ENCODE data around the gene SLC9A4. TPM values are rescaled to one million over a fixed set of nuclear protein-coding genes. Genes with fewer than 3 reads are reported as not detected.

The SLC9A4 gene
- 0.15 and 0.20 TPM in 2 replicates for total RNA-seq

- intact Hi-C loops (cut with micrococcal nuclease): loop anchor here (1.0 kb wide), 5 partner anchors 47 to 333 kb away; no protein-coding TSS in a partner anchor
These were observed at the start of gene SLC9A4 for GRCh38 chr2:102473020-102473419. Gene SLC9A4 (plus strand): TSS chr2:102473226. CDS start chr2:102473760, 534 bp downstream.

GRCh38 chr2:102423368-102423767 lies 49.7 kb upstream of the SLC9A4 start:
- intact Hi-C loops (cut with micrococcal nuclease): loop anchor here (5.0 kb wide), 1 partner anchor 1116 kb away; the partner anchor contains the start of gene RNF149

- intact Hi-C loops (cut with micrococcal nuclease): loop anchor here (1.0 to 5.0 kb wide), 3 partner anchors 12 to 1117 kb away; partner anchors contain the start of genes MAP4K4 and RNF149
These were observed 48.3 kb upstream of the SLC9A4 start for GRCh38 chr2:102424754-102425153.

- intact Hi-C loops (cut with micrococcal nuclease): loop anchor here (1.0 to 5.0 kb wide), 3 partner anchors 7 to 728 kb away; partner anchors contain the start of gene MAP4K4
These were observed 47.4 kb upstream of the SLC9A4 start for GRCh38 chr2:102425441-102426132.

GRCh38 chr2:102427249-102427648 lies 45.8 kb upstream of the SLC9A4 start:
- intact Hi-C loops (cut with micrococcal nuclease): loop anchor here (5.0 kb wide), 1 partner anchor 730 kb away; the partner anchor contains the start of gene MAP4K4

GRCh38 chr2:102428573-102428972 lies 44.5 kb upstream of the SLC9A4 start:
- intact Hi-C loops (cut with micrococcal nuclease): loop anchor here (5.0 kb wide), 1 partner anchor 731 kb away; the partner anchor contains the start of gene MAP4K4

- intact Hi-C loops (cut with micrococcal nuclease): no loop called here
These were observed 40.6 kb upstream of the SLC9A4 start for GRCh38 chr2:102432386-102432785.

- intact Hi-C loops (cut with micrococcal nuclease): loop anchor here (2.0 kb wide), 1 partner anchor 15 kb away; no protein-coding TSS in a partner anchor
These were observed 38.9 kb upstream of the SLC9A4 start for GRCh38 chr2:102433973-102434654.

- intact Hi-C loops (cut with micrococcal nuclease): loop anchor here (2.0 kb wide), 1 partner anchor 16 kb away; no protein-coding TSS in a partner anchor
These were observed 38.2 kb upstream of the SLC9A4 start for GRCh38 chr2:102434655-102435381.

- intact Hi-C loops (cut with micrococcal nuclease): loop anchor here (1.0 to 2.0 kb wide), 2 partner anchors 10 to 17 kb away; no protein-coding TSS in a partner anchor
These were observed 37.3 kb upstream of the SLC9A4 start for GRCh38 chr2:102435741-102436140.

- intact Hi-C loops (cut with micrococcal nuclease): loop anchor here (1.0 kb wide), 1 partner anchor 11 kb away; no protein-coding TSS in a partner anchor
These were observed 36.7 kb upstream of the SLC9A4 start for GRCh38 chr2:102436323-102436722.

- intact Hi-C loops (cut with micrococcal nuclease): no loop called here
These were observed 35.9 kb upstream of the SLC9A4 start for GRCh38 chr2:102437122-102437521.

GRCh38 chr2:102438111-102438510 lies 34.9 kb upstream of the SLC9A4 start:
- intact Hi-C loops (cut with micrococcal nuclease): no loop called here

GRCh38 chr2:102438578-102438977 lies 34.4 kb upstream of the SLC9A4 start:
- intact Hi-C loops (cut with micrococcal nuclease): no loop called here

GRCh38 chr2:102439065-102439695 lies 33.8 kb upstream of the SLC9A4 start:
- intact Hi-C loops (cut with micrococcal nuclease): no loop called here

GRCh38 chr2:102442967-102443828 lies 29.8 kb upstream of the SLC9A4 start:
- intact Hi-C loops (cut with micrococcal nuclease): loop anchor here (1.0 to 5.0 kb wide), 10 partner anchors 25 to 423 kb away; no protein-coding TSS in a partner anchor

- intact Hi-C loops (cut with micrococcal nuclease): loop anchor here (5.0 kb wide), 1 partner anchor 362 kb away; no protein-coding TSS in a partner anchor
These were observed 28.8 kb upstream of the SLC9A4 start for GRCh38 chr2:102444233-102444632.

GRCh38 chr2:102446936-102447335 lies 26.1 kb upstream of the SLC9A4 start:
- intact Hi-C loops (cut with micrococcal nuclease): no loop called here

GRCh38 chr2:102449370-102449974 lies 23.6 kb upstream of the SLC9A4 start:
- intact Hi-C loops (cut with micrococcal nuclease): loop anchor here (1.0 kb wide), 7 partner anchors 93 to 565 kb away; no protein-coding TSS in a partner anchor

Measured in T-helper 1 cell treated with Interleukin-12 subunit alpha and Interleukin-12 subunit beta and Interleukin-4 antibody, amounts not matched to agents 30 ng/mL and 1 ng/mL, for 36 hours (primary cell).